ENCODE data around the gene KRT13. TPM values are rescaled to one million over a fixed set of nuclear protein-coding genes. Genes with fewer than 3 reads are reported as not detected.

KRT13 gene
- 10 to 100 TPM; 10.8 to 29.1 TPM for total RNA-seq
- under 1 TPM in 4 of 6 donors, not detected in 2; 0.17 to 0.49 (median 0.34) TPM for polyA plus RNA-seq (ENCODE audit: insufficient read length in 6 of 6)
- long read RNA-seq, donor 1, result 0 reads
- long read RNA-seq, donor 2, partial matches to known transcripts, result 0 of 1 reads
- long read RNA-seq, donor 2, other reads (novel, unspliced or antisense), result 0 of 1 reads
- long read RNA-seq, donor 3, result 0 reads
- long read RNA-seq, donor 4, transcript KRT13-201 (8 exons, 1,699 nt), result major isoform, 25 of 32 reads
- long read RNA-seq, donor 4, partial matches to known transcripts, result 3 of 32 reads
- long read RNA-seq, donor 4, other reads (novel, unspliced or antisense), result 4 of 32 reads
- long read RNA-seq, donor 5, result 0 reads
- long read RNA-seq, donor 6, result 0 reads
- long read RNA-seq, donor 7, result 0 reads
- long read RNA-seq, donor 8, result 0 reads
- long read RNA-seq, donor 9, result 0 reads
- long read RNA-seq, donor 10, partial matches to known transcripts, result 0 of 5 reads
- long read RNA-seq, donor 10, other reads (novel, unspliced or antisense), result 1 of 5 reads
- long read RNA-seq, donor 11, result 0 reads
- long read RNA-seq, donor 12, result 0 reads

GRCh38 chr17:41505007-41505808 lies at the start of gene KRT13:
TSS of gene KRT13 (minus strand) at chr17:41505612. CDS start at chr17:41505550, 62 bp downstream.
- intact Hi-C loops (cut with DNase I), result no loop called here
- peaks cover 0 to 6% of the 10 kb centered on the region in 2 donors for H3K4me1 ChIP-seq
- no peak within 1 kb of the TSS for H3K4me3 ChIP-seq
- ATAC-seq (peak; percentile 4), DNase-seq (peak in 1 of 4 donors; percentile 68)
- TF ChIP-seq CTCF (IDR thresholded peaks at IDR 0.05), result no peak
- no peaks in the 10 kb centered on the region for H3K9me3 ChIP-seq
- H3K27me3 ChIP-seq, result peaks cover 0 to 5% of the 10 kb centered on the region in 2 donors
- no peaks in the 10 kb centered on the region for H3K36me3 ChIP-seq
- peak within 1 kb of the TSS in 1 of 2 donors; percentile 23 for H3K27ac ChIP-seq

- intact Hi-C loops (cut with DNase I), result loop anchor here in 1 of 2 donors (5.0 kb wide), 1 partner anchor 103 kb away; no protein-coding TSS in a partner anchor
Observed at GRCh38 chr17:41553987-41554680, 48.7 kb upstream of the KRT13 start.

GRCh38 chr17:41553176-41553575 lies 47.8 kb upstream of the KRT13 start:
- peaks cover 10 to 15% of the 10 kb centered on the region in 2 donors for H3K4me1 ChIP-seq
- no peak for TF ChIP-seq CTCF (IDR thresholded peaks at IDR 0.05)
- DNase-seq (no peak), ATAC-seq (no peak)
- H3K27ac ChIP-seq, result no peak overlapping the region
- H3K4me3 ChIP-seq, result no peak overlapping the region
- no peaks in the 10 kb centered on the region for H3K36me3 ChIP-seq
- H3K9me3 ChIP-seq, result no peaks in the 10 kb centered on the region
- H3K27me3 ChIP-seq, result peaks cover 0 to 22% of the 10 kb centered on the region in 2 donors
- intact Hi-C loops (cut with DNase I), result loop anchor here in 1 of 2 donors (5.0 kb wide), 1 partner anchor 104 kb away; no protein-coding TSS in a partner anchor

More at GRCh38 chr17:41553987-41554680, 48.7 kb upstream of the KRT13 start:
- peaks cover 0 to 16% of the 10 kb centered on the region in 2 donors for H3K27me3 ChIP-seq
- no peaks in the 10 kb centered on the region for H3K9me3 ChIP-seq
- no peak overlapping the region for H3K27ac ChIP-seq
- peaks cover under 1 to 5% of the 10 kb centered on the region in 2 donors for H3K4me1 ChIP-seq
- ATAC-seq, result no peak
- H3K36me3 ChIP-seq, result no peaks in the 10 kb centered on the region
- no peak for DNase-seq
- H3K4me3 ChIP-seq, result no peak overlapping the region
- TF ChIP-seq CTCF (IDR thresholded peaks at IDR 0.05), result no peak

GRCh38 chr17:41552455-41552854 lies 47.0 kb upstream of the KRT13 start:
- H3K27me3 ChIP-seq, result peaks cover 0 to 23% of the 10 kb centered on the region in 2 donors
- no peak for DNase-seq
- ATAC-seq, result no peak
- intact Hi-C loops (cut with DNase I), result loop anchor here in 1 of 2 donors (5.0 kb wide), 1 partner anchor 105 kb away; no protein-coding TSS in a partner anchor
- no peaks in the 10 kb centered on the region for H3K36me3 ChIP-seq
- H3K27ac ChIP-seq, result no peak overlapping the region
- TF ChIP-seq CTCF (IDR thresholded peaks at IDR 0.05), result no peak
- H3K9me3 ChIP-seq, result no peaks in the 10 kb centered on the region
- H3K4me1 ChIP-seq, result peaks cover 16 to 22% of the 10 kb centered on the region in 2 donors
- no peak overlapping the region for H3K4me3 ChIP-seq
